Naive thymus-derived CD8-positive, alpha-beta T cell (primary cell): ENCODE data around the gene TSEN34. TPM values are rescaled to one million over a fixed set of nuclear protein-coding genes. Genes with fewer than 3 reads are reported as not detected.

ENCODE experiments used
- ATAC-seq, 2 donors: fragments of 150-1000 bp; cut with Tn5 transposase in 1 of 2; sonication (Bioruptor Pico), chemical (Tn5 transposase) in 1 of 2; 1 replicate in 1 of 2; 2 replicates in 1 of 2; pipeline ENCODE4 v1.10.0; 2021; ENCODE audit warnings: mild to moderate bottlenecking in 2 of 2, moderate library complexity in 2 of 2
- POLR2A ChIA-PET: fragments of 350-600 bp; sonication (Branson Sonifier 250); formaldehyde crosslinking; loops from one replicate; lab custom pipeline; 2021; ENCODE audit warnings: antibody characterized with exemption; lab: Charles Lee
- DNase-seq, 10 donors: peaks; one replicate each; pipeline versions ENCODE4 v3.0.0 to v3.0.0-alpha.2; 2020 to 2022
- H3K27ac Mint-ChIP-seq, 10 donors: one replicate each; pipeline ENCODE4 v1.8.0; 2020 to 2022; ENCODE audit warnings: mild to moderate bottlenecking in 10 of 10, mixed read lengths in 10 of 10, moderate library complexity in 4 of 10, inconsistent platforms in 1 of 10
- H3K27me3 Mint-ChIP-seq, 5 donors: one replicate each; pipeline ENCODE4 v1.8.0; 2021 to 2022; ENCODE audit warnings: mixed read lengths in 5 of 5
- H3K36me3 Mint-ChIP-seq, 3 donors: one replicate each; pipeline ENCODE4 v1.8.0; 2020 to 2022; ENCODE audit warnings: mixed read lengths in 3 of 3, mild to moderate bottlenecking in 2 of 3, inconsistent platforms in 1 of 3
- H3K4me1 Mint-ChIP-seq, 4 donors: one replicate each; pipeline ENCODE4 v1.8.0; 2021 to 2022; ENCODE audit warnings: mixed read lengths in 4 of 4
- H3K4me3 Mint-ChIP-seq, 10 donors: one replicate each; pipeline ENCODE4 v1.8.0; 2020 to 2022; ENCODE audit warnings: mild to moderate bottlenecking in 10 of 10, mixed read lengths in 10 of 10, moderate library complexity in 6 of 10, inconsistent platforms in 1 of 10
- H3K9me3 Mint-ChIP-seq, 9 donors: one replicate each; pipeline ENCODE4 v1.8.0; 2020 to 2022; ENCODE audit warnings: mixed read lengths in 9 of 9, mild to moderate bottlenecking in 3 of 9, inconsistent platforms in 1 of 9, moderate library complexity in 1 of 9
- polyA plus RNA-seq, 3 donors: library from polyadenylated mRNA; unstranded; fragments of 300-500 nt; fragmentation: Illumina TruSeq; gene quantifications; one replicate each; pipeline ENCODE4 v1.2.3, GENCODE V29; 2021
- total RNA-seq, 8 experiments: library from RNA in 2 of 8; stranded (reverse) in 2 of 8; gene quantifications; one replicate each; pipeline ENCODE4 v1.2.3 and lab custom pipeline; 2021 to 2026

TSEN34 gene
- total RNA-seq = 10 to 100 TPM; 25.2 to 25.6 TPM
- 10 to 100 TPM; 23.4 to 38.7 (median 33.3) TPM for polyA plus RNA-seq
- 15.3 to 30.1 (median 24.0) reads per million in 6 experiments for total RNA-seq (lab: John Stamatoyannopoulos, UW)

DNA sequence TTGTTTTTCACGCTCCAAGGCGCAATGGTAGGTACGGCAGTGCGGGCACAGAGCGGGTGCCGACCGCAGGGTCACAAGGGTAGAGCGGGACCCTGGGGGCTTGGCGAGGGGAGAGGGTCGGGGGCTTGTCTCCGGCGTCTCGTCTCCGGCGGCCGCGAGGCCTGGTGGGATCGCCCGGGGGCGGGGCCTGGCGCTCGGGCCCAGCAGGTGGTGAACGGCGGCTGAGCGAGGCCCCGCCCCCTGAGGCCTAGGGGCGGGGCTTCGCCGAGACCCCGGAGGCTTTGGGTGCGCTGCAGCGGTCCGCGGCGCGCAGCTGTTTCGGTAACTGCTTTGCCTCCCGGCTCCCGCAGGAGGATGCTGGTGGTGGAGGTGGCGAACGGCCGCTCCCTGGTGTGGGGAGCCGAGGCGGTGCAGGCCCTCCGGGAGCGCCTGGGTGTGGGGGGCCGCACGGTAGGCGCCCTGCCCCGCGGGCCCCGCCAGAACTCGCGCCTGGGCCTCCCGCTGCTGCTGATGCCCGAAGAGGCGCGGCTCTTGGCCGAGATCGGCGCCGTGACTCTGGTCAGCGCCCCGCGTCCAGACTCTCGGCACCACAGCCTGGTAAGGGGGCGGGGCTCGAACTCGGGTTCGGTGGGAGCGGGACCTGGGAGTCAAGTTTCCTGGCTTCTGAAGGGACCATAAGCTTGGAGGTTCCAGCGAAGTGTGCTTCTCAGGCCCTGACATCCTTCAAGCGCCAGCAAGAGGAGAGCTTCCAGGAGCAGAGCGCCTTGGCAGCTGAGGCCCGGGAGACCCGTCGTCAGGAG, at the start of gene TSEN34:
Gene TSEN34 (plus strand): TSS at position 298 of the 800 bp plus-strand sequence. CDS start 57 bp downstream, at position 355.
- H3K4me3 Mint-ChIP-seq = peak within 1 kb of the TSS; percentile 86 to 100 (median 95)
- DNase-seq (peak in 8 of 10 donors; percentile 83 to 100 (median 94)), ATAC-seq (peak; percentile 29 to 37)
- no peaks in the 10 kb centered on the region for H3K9me3 Mint-ChIP-seq
- POLR2A ChIA-PET = interaction anchor here (0.6 to 7.0 kb wide), 13 partner anchors 9 to 1398 kb away, joined by 3 to 158 read pairs (median 7); partner anchors contain the start of genes CNOT3, LENG1, MYADM and RPS9
- H3K27me3 Mint-ChIP-seq = no peaks in the 10 kb centered on the region
- H3K27ac Mint-ChIP-seq = peak within 1 kb of the TSS; percentile 98 to 100 (median 99)
- peaks cover 5 to 38% (median 8%) of the 10 kb centered on the region in 3 donors for H3K36me3 Mint-ChIP-seq
- H3K4me1 Mint-ChIP-seq = peaks cover 24 to 53% (median 46%) of the 10 kb centered on the region in 4 donors

DNA sequence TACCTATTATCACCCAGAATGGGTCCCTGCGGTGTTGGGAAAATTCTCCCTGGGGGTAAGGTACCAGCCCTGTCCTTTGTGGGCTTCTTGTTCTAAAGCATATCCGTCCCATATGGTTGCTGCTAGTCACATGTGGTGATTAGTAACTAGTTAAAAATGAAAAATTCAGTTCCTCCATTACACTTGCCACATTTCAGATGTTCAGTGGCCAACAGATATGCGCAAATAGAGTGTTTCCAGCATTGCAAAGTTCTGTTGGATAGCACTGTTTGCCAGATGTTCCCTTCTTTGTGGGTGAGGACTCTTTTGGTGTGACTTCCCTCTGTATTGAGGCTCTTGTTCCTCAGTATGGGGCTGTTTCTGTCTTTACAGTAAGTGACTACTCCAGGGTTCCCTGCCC, 49.8 kb upstream of the TSEN34 start:
- ATAC-seq (no peak), DNase-seq (no peak)
- Mint-ChIP-seq H3K27me3 (no peaks in the 10 kb centered on the region), H3K4me3 (peak overlapping the region in 2 of 10 donors; percentile 22 to 93), H3K9me3 (no peaks in the 10 kb centered on the region), H3K27ac (peak overlapping the region in 5 of 10 donors; percentile 13 to 75 (median 67)), H3K36me3 (peaks cover 0 to 48% (median 10%) of the 10 kb centered on the region in 3 donors), H3K4me1 (peaks cover 27 to 57% (median 41%) of the 10 kb centered on the region in 4 donors)
- POLR2A ChIA-PET = interaction anchor here (0.9 to 1.3 kb wide), 2 partner anchors 10 to 17 kb away, joined by 3 to 4 read pairs; no protein-coding TSS in a partner anchor

DNA sequence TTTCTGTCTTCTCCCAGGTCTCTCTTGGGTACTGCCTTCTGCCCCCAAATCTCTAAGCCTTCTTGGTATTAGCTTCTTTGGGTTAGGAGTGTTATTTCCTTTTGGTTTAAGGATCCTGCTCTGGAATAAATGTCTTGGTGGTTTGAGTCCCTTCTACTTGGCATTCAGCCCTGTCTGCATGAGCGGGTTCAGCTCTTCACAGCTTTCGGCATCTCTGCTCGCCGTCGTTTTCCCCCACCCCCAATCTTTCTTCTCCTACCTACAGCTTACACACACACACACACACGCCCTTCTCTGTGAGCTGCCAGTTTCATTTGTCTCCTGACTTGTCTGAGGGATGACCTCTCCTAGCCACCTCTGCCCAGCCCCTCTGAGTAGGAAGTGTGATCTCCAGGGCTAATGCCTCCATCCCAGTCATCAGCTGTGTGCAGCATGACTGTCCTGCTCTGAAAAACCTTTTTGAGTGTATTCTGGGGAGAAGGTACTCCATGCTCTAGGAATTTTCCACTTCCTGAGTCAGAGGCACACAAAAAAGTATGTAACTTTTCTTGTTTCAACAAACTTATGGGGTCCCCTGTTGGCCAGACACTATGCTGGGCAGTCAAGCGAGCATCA, 48.8 kb upstream of the TSEN34 start:
- Mint-ChIP-seq H3K36me3 (peaks cover 0 to 57% (median 10%) of the 10 kb centered on the region in 3 donors), H3K4me1 (peaks cover 24 to 51% (median 35%) of the 10 kb centered on the region in 4 donors), H3K4me3 (peak overlapping the region in 3 of 10 donors; percentile 9 to 65 (median 52)), H3K27ac (peak overlapping the region in 8 of 10 donors; percentile 12 to 91 (median 72)), H3K27me3 (no peaks in the 10 kb centered on the region), H3K9me3 (no peaks in the 10 kb centered on the region)
- no peak for DNase-seq
- POLR2A ChIA-PET = interaction anchor here (1.3 to 3.0 kb wide), 2 partner anchors 9 to 15 kb away, joined by 3 to 19 read pairs; partner anchors contain the start of gene LENG1
- no peak for ATAC-seq

DNA sequence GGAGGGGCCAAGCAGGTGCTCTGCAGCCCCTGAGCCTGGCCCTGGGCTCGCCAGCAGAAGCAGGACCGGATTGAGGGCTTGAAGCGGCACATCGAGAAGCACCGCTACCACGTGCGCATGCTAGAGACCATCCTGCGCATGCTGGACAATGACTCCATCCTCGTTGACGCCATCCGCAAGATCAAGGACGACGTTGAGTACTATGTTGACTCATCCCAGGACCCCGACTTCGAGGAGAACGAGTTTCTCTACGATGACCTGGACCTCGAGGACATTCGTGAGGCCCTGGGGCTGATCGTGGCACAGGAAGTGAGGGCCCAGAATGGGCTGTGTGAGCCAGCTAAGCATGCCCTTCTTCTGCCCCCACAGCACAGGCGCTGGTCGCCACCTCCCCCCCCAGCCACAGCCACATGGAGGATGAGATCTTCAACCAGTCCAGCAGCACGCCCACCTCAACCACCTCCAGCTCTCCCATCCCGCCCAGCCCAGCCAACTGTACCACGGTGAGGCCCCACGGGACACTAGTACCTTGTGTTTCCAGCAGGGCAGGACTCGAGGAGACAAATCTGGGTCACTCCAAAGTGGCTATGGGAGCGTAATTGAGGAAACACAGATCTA, 45.5 kb upstream of the TSEN34 start:
- H3K9me3 Mint-ChIP-seq = no peaks in the 10 kb centered on the region
- H3K4me3 Mint-ChIP-seq = no peak overlapping the region
- H3K27me3 Mint-ChIP-seq = no peaks in the 10 kb centered on the region
- peaks cover 7 to 37% (median 19%) of the 10 kb centered on the region in 4 donors for H3K4me1 Mint-ChIP-seq
- peaks cover 0 to 75% (median 10%) of the 10 kb centered on the region in 3 donors for H3K36me3 Mint-ChIP-seq
- ATAC-seq (no peak), DNase-seq (no peak)
- POLR2A ChIA-PET = interaction anchor here (1.1 to 1.9 kb wide), 2 partner anchors 14 to 31 kb away, joined by 3 to 6 read pairs; partner anchors contain the start of genes LENG1 and TFPT
- H3K27ac Mint-ChIP-seq = no peak overlapping the region

DNA sequence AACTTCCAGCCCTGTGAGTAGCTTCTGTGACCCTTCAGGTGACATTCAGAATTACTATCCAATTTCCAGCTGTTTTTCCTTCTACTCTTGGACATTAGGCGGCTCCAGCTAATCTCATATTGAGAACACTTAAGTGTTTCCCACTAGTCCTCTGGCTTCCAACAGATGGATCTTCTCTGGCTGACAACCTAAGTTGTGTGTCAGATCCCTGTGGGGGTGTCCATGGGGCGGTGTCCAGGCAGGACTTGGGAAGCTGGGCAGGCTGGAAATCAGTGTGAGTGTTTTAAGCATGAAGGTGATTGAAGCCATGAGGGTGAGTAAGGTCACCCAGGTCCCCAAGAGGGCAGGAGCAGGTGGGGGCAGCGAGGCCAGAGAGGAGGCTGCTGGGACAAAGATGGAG, 43.4 kb upstream of the TSEN34 start:
- Mint-ChIP-seq H3K4me1 (peaks cover 0 to 30% (median 12%) of the 10 kb centered on the region in 4 donors), H3K9me3 (no peaks in the 10 kb centered on the region), H3K27ac (peak overlapping the region in 2 of 10 donors; percentile 20 to 40), H3K27me3 (no peaks in the 10 kb centered on the region), H3K36me3 (peaks cover 0 to 87% (median 10%) of the 10 kb centered on the region in 3 donors), H3K4me3 (no peak overlapping the region)
- ATAC-seq (no peak), DNase-seq (no peak)
- POLR2A ChIA-PET = interaction anchor here (2.9 to 5.4 kb wide), 2 partner anchors 10 to 12 kb away, joined by 10 to 36 read pairs; partner anchors contain the start of genes CNOT3 and LENG1

DNA sequence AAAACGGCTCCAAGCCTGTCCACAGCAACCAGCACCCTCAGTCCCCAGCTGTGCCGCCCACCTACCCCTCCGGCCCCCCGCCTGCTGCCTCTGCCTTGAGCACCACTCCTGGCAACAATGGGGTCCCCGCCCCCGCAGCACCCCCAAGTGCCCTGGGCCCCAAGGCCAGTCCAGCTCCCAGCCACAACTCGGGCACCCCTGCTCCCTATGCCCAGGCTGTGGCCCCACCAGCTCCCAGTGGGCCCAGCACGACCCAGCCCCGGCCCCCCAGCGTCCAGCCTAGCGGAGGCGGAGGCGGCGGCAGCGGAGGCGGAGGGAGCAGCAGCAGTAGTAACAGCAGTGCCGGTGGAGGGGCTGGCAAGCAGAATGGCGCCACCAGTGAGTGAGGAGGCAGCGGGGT, 43.0 kb upstream of the TSEN34 start:
- Mint-ChIP-seq H3K36me3 (peaks cover 0 to 86% (median 10%) of the 10 kb centered on the region in 3 donors), H3K27me3 (no peaks in the 10 kb centered on the region), H3K4me1 (peaks cover 0 to 29% (median 15%) of the 10 kb centered on the region in 4 donors), H3K4me3 (no peak overlapping the region), H3K27ac (no peak overlapping the region), H3K9me3 (no peaks in the 10 kb centered on the region)
- ATAC-seq = no peak
- no peak for DNase-seq
- POLR2A ChIA-PET = interaction anchor here (2.9 to 5.4 kb wide), 2 partner anchors 11 kb away, joined by 10 to 36 read pairs; partner anchors contain the start of genes CNOT3 and LENG1

DNA sequence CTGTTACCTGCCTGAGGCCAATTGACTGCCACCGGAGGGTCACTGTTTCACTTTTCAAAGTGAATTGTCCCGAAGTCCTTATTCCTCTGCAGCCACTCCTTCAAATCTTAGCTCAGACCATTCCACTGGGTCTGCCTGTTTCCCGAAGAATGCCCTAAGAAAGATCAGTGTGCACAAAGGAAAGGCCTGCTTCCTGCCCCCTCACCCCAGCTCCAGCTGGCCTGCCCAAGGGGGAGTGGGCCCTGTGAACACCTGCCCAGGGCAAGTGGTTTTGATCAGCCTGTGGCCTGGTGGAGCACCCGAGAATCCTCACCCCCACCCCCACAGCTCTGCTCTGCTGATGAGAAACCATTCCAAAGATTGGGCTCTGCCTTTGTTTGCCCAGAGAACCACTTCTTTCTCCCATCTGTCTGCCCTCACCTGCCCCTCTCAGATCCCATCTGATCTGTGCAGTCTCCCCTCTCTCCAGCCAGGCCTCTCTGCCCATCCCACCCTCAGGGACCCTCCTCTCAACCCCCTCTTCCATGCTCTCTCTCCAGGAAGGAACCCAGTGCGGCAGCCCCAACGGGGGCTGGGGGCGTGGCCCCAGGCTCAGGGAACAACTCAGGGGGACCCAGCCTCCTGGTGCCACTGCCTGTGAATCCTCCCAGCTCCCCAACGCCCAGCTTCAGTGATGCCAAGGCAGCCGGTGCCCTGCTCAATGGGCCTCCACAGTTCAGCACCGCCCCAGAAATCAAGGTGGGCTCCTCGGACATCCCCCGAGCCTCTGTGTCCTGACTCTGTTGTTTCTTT, 41.9 kb upstream of the TSEN34 start:
- Mint-ChIP-seq H3K9me3 (no peaks in the 10 kb centered on the region), H3K36me3 (peaks cover 0 to 86% (median 2%) of the 10 kb centered on the region in 3 donors), H3K4me1 (peaks cover 9 to 30% (median 23%) of the 10 kb centered on the region in 4 donors), H3K27ac (peak overlapping the region in 9 of 10 donors; percentile 25 to 88 (median 52)), H3K27me3 (no peaks in the 10 kb centered on the region), H3K4me3 (no peak overlapping the region)
- POLR2A ChIA-PET = interaction anchor here (0.6 to 5.4 kb wide), 3 partner anchors 10 to 14 kb away, joined by 3 to 36 read pairs (median 10); partner anchors contain the start of genes CNOT3 and LENG1
- ATAC-seq (no peak), DNase-seq (no peak)

DNA sequence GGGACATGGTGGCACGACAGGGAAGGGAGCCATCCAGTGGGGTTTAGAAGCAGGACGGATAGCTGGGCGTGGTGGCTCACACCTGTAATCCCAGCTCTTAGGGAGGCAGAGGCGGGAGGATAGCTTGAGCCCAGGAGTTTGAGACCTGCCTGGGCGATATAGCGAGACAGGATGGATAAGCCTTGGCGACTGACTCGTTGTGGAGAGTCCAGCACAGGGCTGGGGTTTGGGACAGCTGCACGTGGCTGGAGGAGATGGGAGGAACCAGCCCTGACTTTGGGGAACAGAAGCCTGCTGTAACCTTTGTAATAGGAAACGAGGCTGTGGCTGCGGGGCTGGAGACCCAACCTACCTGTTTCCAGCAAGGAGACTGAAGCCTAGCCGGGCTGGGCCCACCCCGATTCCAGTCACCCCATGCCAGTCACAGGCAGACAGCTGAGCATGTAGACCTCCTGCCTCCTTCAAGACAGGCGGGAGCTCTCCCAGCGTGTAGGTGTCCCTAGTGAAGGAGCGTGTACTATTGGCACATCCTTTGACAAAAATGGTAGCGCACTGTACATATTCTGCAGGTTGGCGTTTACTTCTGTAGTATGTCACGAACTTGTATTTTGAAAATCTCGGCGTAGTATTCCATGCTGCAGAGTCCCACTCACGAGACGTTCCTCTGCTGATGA, 39.6 kb upstream of the TSEN34 start:
- no peak for DNase-seq
- peak overlapping the region in 1 of 10 donors; percentile 36 for H3K4me3 Mint-ChIP-seq
- H3K9me3 Mint-ChIP-seq = no peaks in the 10 kb centered on the region
- POLR2A ChIA-PET = interaction anchor here (1.3 to 5.4 kb wide), 3 partner anchors 10 to 14 kb away, joined by 3 to 36 read pairs (median 4); partner anchors contain the start of gene CNOT3
- ATAC-seq = no peak
- H3K27me3 Mint-ChIP-seq = no peaks in the 10 kb centered on the region
- peaks cover 7 to 84% (median 10%) of the 10 kb centered on the region in 3 donors for H3K36me3 Mint-ChIP-seq
- peaks cover 18 to 46% (median 33%) of the 10 kb centered on the region in 4 donors for H3K4me1 Mint-ChIP-seq
- peak overlapping the region in 7 of 10 donors; percentile 20 to 86 (median 65) for H3K27ac Mint-ChIP-seq

DNA sequence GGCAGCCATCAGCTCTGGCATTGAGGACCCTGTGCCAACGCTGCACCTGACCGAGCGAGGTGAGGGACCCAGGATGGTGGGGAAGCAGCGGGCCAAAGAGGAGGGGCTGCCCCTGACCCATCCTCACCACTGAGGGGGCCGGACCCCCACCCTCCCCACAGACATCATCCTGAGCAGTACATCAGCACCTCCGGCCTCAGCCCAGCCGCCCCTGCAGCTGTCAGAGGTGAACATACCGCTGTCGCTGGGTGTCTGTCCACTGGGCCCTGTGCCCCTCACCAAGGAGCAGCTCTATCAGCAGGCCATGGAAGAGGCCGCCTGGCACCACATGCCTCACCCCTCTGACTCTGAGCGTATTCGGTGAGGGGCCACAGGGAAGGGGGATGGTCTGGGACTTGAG, 38.8 kb upstream of the TSEN34 start:
- no peak for DNase-seq
- Mint-ChIP-seq H3K4me1 (peaks cover 22 to 54% (median 38%) of the 10 kb centered on the region in 4 donors), H3K9me3 (no peaks in the 10 kb centered on the region), H3K4me3 (no peak overlapping the region), H3K27me3 (no peaks in the 10 kb centered on the region), H3K36me3 (peaks cover 7 to 83% (median 10%) of the 10 kb centered on the region in 3 donors), H3K27ac (peak overlapping the region in 2 of 10 donors; percentile 51 to 80)
- POLR2A ChIA-PET = interaction anchor here (5.4 kb wide), 1 partner anchor 15 kb away, joined by 36 read pairs; the partner anchor contains the start of gene CNOT3
- no peak for ATAC-seq

DNA sequence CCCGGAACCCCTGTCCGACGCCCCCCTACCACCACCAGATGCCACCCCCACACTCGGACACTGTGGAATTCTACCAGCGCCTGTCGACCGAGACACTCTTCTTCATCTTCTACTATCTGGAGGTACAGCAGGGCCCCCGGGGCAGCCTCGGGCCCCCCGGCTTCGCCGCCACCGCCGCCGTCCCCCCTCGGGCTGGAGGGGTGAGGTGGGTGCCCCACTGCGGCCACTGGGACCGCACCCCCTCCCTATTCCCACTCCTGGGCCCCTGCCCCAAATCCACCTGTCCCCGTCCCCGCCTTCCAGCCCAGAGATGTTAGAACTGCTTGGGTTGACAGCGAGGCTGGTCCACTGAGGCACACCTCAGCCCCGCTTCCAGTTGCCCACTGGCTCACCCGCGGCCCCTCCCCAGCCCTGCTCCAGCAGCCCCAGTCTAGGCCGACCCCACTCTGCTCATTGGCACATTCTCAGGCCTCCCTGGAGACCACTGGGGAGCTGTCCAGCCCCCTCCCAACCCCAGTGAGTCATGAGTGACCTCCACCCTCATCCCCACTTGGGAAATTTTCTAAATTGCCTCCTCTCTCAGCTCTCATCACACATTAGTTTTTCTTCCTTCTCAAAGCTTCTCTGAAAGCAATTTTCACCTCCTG, 38.1 kb upstream of the TSEN34 start:
- Mint-ChIP-seq H3K36me3 (peaks cover 7 to 85% (median 10%) of the 10 kb centered on the region in 3 donors), H3K27ac (peak overlapping the region in 8 of 10 donors; percentile 20 to 86 (median 47)), H3K4me3 (peak overlapping the region in 3 of 10 donors; percentile 22 to 60 (median 41)), H3K4me1 (peaks cover 28 to 56% (median 40%) of the 10 kb centered on the region in 4 donors), H3K27me3 (no peaks in the 10 kb centered on the region), H3K9me3 (no peaks in the 10 kb centered on the region)
- DNase-seq (no peak), ATAC-seq (no peak)
- POLR2A ChIA-PET = interaction anchor here (0.8 to 5.4 kb wide), 2 partner anchors 16 to 17 kb away, joined by 3 to 36 read pairs; partner anchors contain the start of gene CNOT3
